Suprapubic skin (tissue), 4 donors: ENCODE data around the gene KYAT1. TPM values are rescaled to one million over a fixed set of nuclear protein-coding genes. Genes with fewer than 3 reads are reported as not detected.

Source experiments
- DNase-seq, 2 donors: peaks; one replicate each; pipeline ENCODE4 v3.0.0-alpha.2; 2019; ENCODE audit warnings: low spot score in 2 of 2
- H3K27ac ChIP-seq: fragments of 200-600 bp; sonication (generic); one replicate; pipeline ENCODE4 v1.5.1; 2019
- H3K27me3 ChIP-seq: fragments of 200-600 bp; sonication (generic); one replicate; pipeline ENCODE4 v1.5.1; 2019
- H3K36me3 ChIP-seq: fragments of 200-600 bp; sonication (generic); one replicate; pipeline ENCODE4 v1.5.1; 2019
- H3K4me1 ChIP-seq: fragments of 200-600 bp; sonication (generic); one replicate; pipeline ENCODE4 v1.5.1; 2019
- H3K4me3 ChIP-seq: fragments of 200-600 bp; sonication (generic); one replicate; pipeline ENCODE4 v1.5.1; 2019; ENCODE audit warnings: mild to moderate bottlenecking
- H3K9me3 ChIP-seq: fragments of 200-600 bp; sonication (generic); one replicate; pipeline ENCODE4 v1.5.1; 2019
- EP300 ChIP-seq: sonication (generic); formaldehyde crosslinking; IDR thresholded peaks from one replicate; pipeline ENCODE4 v1.6.1; 2017; ENCODE audit warnings: antibody characterized with exemption
- POLR2A ChIP-seq, 2 donors: fragments of 450-650 bp; IDR thresholded peaks; one replicate each; pipeline ENCODE4 v1.6.1; 2017; ENCODE audit warnings: antibody characterized with exemption in 2 of 2, mild to moderate bottlenecking in 2 of 2, moderate library complexity in 2 of 2
- POLR2AphosphoS5 ChIP-seq, 3 donors: sonication (generic); formaldehyde crosslinking; IDR thresholded peaks; one replicate each; pipeline ENCODE4 v1.6.1; 2017; ENCODE audit warnings: antibody characterized with exemption in 3 of 3
- WGBS: methylation state at CpG from one replicate; pipeline ENCODE4 v1.1.5; 2018; 5-methylcytosine and 5-hydroxymethylcytosine counted together
- total RNA-seq, 4 donors: library from RNA; depleted of rRNA; stranded (reverse); fragments of >200 nt; gene quantifications; one replicate each; pipeline ENCODE4 v1.1.0, GENCODE V29; 2016
- TF ChIP-seq, protein P1 (sequence below), 2 donors: fragments of 200-600 bp in 1 of 2; fragments of 450-650 bp in 1 of 2; sonication (generic) in 1 of 2; IDR thresholded peaks; one replicate each; pipeline ENCODE4 v1.5.1; 2016 to 2019; ENCODE audit warnings: antibody characterized with exemption in 2 of 2, mild to moderate bottlenecking in 1 of 2, moderate library complexity in 1 of 2

KYAT1 gene
- total RNA-seq, 4 donors from 2014 or later: 10.6 to 17.1 (median 14.6) TPM

DNA sequence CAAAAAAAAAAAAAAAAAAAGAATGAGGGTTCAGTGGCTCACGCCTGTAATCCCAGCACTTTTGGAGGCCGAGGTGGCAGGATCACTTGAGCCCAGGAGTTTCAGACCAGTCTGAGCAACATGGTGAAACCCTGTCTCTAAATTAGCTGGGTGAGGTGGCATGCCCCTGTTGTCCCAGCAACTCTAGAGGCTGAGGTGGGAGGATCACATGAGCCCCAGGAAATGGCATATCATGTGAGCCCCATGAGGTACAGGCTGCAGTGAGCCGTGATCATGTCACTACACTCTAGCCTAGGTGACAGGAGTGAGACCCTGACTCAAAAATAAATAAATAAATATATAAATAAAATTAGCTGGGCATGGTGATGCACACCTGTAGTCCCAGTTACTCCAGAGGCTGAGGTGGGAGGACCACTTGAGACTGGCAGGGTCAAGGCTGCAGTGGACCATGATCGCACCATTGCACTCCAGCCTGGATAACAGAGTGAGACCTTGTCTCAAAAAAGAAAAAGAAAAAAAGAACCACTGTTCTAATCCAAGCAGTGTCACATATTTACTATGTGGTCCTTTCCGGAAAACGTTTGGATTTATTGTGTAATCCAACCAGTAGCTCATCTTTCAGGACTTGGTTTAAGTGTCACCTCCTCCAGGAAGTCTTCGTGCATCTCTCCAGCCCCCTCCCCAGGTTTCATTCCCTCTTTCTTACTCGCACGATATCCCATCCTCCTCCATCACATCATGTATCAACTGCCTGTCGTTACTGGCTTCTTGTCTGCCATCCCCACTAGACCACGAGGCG is 39.9 kb downstream of the KYAT1 start:
- Histone ChIP-seq H3K4me3 (no peak overlapping the region), H3K27ac (no peak overlapping the region), H3K4me1 (peaks cover 15% of the 10 kb centered on the region), H3K36me3 (peaks cover 17% of the 10 kb centered on the region), H3K27me3 (no peaks in the 10 kb centered on the region), H3K9me3 (no peaks in the 10 kb centered on the region)
- no peak for DNase-seq
- 87% methylated on average over 12 of the region's 12 CpGs for WGBS
- TF ChIP-seq POLR2AphosphoS5 (IDR thresholded peaks at IDR 0.05) (no peak), EP300 (no peak), POLR2A (IDR thresholded peaks at IDR 0.05) (no peak)
- TF ChIP-seq, protein P1, sequence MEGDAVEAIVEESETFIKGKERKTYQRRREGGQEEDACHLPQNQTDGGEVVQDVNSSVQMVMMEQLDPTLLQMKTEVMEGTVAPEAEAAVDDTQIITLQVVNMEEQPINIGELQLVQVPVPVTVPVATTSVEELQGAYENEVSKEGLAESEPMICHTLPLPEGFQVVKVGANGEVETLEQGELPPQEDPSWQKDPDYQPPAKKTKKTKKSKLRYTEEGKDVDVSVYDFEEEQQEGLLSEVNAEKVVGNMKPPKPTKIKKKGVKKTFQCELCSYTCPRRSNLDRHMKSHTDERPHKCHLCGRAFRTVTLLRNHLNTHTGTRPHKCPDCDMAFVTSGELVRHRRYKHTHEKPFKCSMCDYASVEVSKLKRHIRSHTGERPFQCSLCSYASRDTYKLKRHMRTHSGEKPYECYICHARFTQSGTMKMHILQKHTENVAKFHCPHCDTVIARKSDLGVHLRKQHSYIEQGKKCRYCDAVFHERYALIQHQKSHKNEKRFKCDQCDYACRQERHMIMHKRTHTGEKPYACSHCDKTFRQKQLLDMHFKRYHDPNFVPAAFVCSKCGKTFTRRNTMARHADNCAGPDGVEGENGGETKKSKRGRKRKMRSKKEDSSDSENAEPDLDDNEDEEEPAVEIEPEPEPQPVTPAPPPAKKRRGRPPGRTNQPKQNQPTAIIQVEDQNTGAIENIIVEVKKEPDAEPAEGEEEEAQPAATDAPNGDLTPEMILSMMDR (IDR thresholded peaks at IDR 0.05): no peak

GRCh38 chr9:128840524-128840923 is 41.2 kb downstream of the KYAT1 start:
- peaks cover 22% of the 10 kb centered on the region for H3K36me3 ChIP-seq
- H3K27ac ChIP-seq: no peak overlapping the region
- no peak overlapping the region for H3K4me3 ChIP-seq
- no peak for DNase-seq
- WGBS: 95% methylated on average over 1 of the region's 1 CpG
- H3K27me3 ChIP-seq: no peaks in the 10 kb centered on the region
- no peaks in the 10 kb centered on the region for H3K9me3 ChIP-seq
- peaks cover 9% of the 10 kb centered on the region for H3K4me1 ChIP-seq
- TF ChIP-seq EP300 (no peak), POLR2A (IDR thresholded peaks at IDR 0.05) (no peak), POLR2AphosphoS5 (IDR thresholded peaks at IDR 0.05) (no peak)
- TF ChIP-seq, protein P1 (IDR thresholded peaks at IDR 0.05): no peak

DNA sequence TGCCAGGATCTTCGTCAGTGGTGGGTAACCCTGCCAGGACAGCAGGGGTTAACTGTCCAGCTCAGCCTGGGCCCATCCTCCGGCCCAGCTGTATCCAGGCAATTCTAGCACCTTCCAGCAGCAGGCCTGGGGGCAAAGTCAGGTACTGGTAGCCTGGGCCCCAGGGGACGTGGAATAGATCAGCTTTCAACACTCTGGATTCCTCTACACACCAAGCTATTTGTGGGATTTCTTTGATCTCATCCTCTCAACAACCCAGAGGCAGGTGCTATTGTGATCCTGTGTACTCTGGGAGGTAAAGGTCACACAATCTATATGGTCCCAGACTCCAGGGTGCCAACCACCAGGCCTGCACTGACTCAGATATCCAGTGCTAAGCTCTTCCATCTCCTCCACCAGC is 43.4 kb downstream of the KYAT1 start:
- Histone ChIP-seq H3K27me3 (no peaks in the 10 kb centered on the region), H3K27ac (no peak overlapping the region), H3K4me1 (no peaks in the 10 kb centered on the region), H3K9me3 (no peaks in the 10 kb centered on the region), H3K4me3 (no peak overlapping the region), H3K36me3 (peaks cover 28% of the 10 kb centered on the region)
- WGBS: 100% methylated on average over 1 of the region's 3 CpGs
- no peak for DNase-seq
- no peak for TF ChIP-seq POLR2A (IDR thresholded peaks at IDR 0.05)
- no peak for TF ChIP-seq EP300
- no peak for TF ChIP-seq POLR2AphosphoS5 (IDR thresholded peaks at IDR 0.05)
- TF ChIP-seq, protein P1 (IDR thresholded peaks at IDR 0.05): no peak

DNA sequence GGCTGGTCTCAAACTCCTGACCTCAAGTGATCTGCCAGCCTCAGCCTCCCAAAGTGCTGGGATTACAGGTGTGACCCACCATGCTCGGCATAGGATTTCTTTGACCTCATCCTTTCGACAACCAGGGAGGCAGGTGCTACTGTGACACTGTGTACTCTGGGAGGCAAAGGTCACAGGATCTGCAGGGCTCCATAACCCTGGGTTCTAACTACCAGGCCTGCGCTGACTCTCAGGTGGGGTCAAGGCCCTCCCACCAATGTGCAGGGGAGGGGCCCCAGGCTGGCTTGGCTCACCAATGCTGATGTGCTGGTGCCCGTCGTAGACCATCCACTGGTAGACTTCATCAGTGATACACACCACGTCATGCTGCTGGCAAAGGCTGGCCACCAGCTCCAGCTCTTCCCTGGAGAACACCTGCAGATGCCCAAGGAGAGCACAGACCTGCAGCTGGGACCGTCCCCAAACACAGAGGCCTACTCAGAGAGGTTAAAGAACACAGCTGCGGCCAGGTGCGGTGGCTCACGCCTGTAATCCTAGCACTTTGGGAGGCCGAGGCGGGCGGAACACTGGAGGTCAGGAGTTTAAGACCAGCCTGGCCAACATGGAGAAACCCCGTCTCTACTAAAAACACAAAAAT is 45.1 kb downstream of the KYAT1 start:
- no peak overlapping the region for H3K27ac ChIP-seq
- no peaks in the 10 kb centered on the region for H3K4me1 ChIP-seq
- H3K4me3 ChIP-seq: no peak overlapping the region
- no peak for DNase-seq
- H3K36me3 ChIP-seq: peaks cover 24% of the 10 kb centered on the region
- WGBS: 98% methylated on average over 10 of the region's 14 CpGs
- TF ChIP-seq POLR2AphosphoS5 (IDR thresholded peaks at IDR 0.05): no peak
- H3K9me3 ChIP-seq: no peaks in the 10 kb centered on the region
- no peaks in the 10 kb centered on the region for H3K27me3 ChIP-seq

DNA sequence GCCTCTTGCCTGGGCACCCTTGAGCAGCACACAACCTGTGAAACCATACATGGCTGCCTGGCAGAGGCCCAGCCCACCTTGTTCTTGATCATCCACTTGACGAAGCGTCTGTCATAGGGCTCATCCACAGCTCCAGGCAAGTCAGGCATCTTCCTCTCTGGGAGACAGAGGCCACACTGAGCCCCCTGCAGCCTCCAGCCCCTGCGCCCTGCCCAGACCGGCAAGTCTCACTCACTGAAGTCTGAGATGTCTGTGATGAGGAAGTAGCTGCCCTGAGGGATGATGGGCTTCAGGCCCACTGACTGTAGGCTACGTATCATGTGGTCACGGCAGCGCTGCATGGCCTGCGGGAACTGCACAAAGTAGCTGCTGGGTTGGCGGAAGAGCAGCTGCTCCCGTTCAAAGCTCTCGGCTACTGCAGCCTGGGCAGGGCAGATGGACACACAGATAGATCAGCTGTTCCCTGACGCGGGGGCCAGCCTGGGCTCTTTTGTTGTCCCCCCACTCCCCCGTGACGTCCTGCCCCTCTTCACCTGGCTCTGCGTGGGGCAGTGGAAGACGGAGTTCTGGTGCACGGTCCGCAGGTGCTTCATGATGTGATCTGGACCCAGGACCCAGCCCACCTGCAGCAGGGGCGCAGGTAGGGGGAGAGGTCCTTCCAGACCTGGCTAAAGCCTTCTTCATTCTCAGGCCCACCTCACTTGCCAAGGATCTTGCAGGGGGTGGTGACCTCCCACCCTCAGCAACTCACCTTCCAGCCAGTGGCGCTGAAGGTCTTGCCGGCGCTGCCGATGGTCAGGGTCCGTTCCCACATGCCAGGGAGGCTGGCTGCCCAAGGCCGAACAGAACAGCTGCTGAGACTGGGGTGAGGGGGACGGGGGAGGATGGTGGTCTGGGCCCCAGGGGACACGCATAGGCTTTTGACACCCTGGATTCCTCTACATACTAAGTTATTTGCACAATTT is 46.2 kb downstream of the KYAT1 start:
- H3K36me3 ChIP-seq: peaks cover 24% of the 10 kb centered on the region
- no peak overlapping the region for H3K4me3 ChIP-seq
- TF ChIP-seq, protein P1 (IDR thresholded peaks at IDR 0.05): no peak
- TF ChIP-seq POLR2AphosphoS5 (IDR thresholded peaks at IDR 0.05) (no peak), POLR2A (IDR thresholded peaks at IDR 0.05) (no peak), EP300 (no peak)
- H3K27ac ChIP-seq: no peak overlapping the region
- no peak for DNase-seq
- H3K9me3 ChIP-seq: no peaks in the 10 kb centered on the region
- WGBS: 91% methylated on average over 13 of the region's 28 CpGs
- H3K4me1 ChIP-seq: no peaks in the 10 kb centered on the region
- no peaks in the 10 kb centered on the region for H3K27me3 ChIP-seq
